Body of pancreas (tissue), 4 donors: Measurements from ENCODE around the gene JMJD4.

Source experiments
- CTCF ChIP-seq, 7 experiments: fragments of 450-650 bp in 4 of 7; fragments of 200-600 bp in 3 of 7; sonication (generic) in 3 of 7; IDR thresholded peaks; one replicate each; pipeline ENCODE4 v1.5.1; 2016 to 2019; ENCODE audit warnings: antibody characterized with exemption in 7 of 7
- POLR2A ChIP-seq, 3 donors: fragments of 450-650 bp; IDR thresholded peaks; one replicate each; pipeline ENCODE4 v1.6.1; 2016; ENCODE audit warnings: antibody characterized with exemption in 3 of 3, mild to moderate bottlenecking in 2 of 3

- TF ChIP-seq CTCF (IDR thresholded peaks at IDR 0.05), result no peak
- TF ChIP-seq POLR2A (IDR thresholded peaks at IDR 0.05), result no peak
Measured at GRCh38 chr1:227759341-227760300, 24.5 kb upstream of the JMJD4 start.
